Right lobe of liver (tissue), 4 donors: ENCODE measurements around the gene ANXA2.

ENCODE experiments used
- POLR2A ChIP-seq: fragments of 450-650 bp; IDR thresholded peaks from one replicate; pipeline ENCODE4 v1.6.1; 2017; ENCODE audit warnings: antibody characterized with exemption, mild to moderate bottlenecking
- TF ChIP-seq, protein P1 (sequence below), 4 donors: fragments of 200-600 bp in 3 of 4; fragments of 450-650 bp in 1 of 4; IDR thresholded peaks; one replicate each; pipeline versions ENCODE4 v1.5.1 to v1.8.0; 2016 to 2022; ENCODE audit warnings: antibody characterized with exemption in 4 of 4, mild to moderate bottlenecking in 2 of 4
- donor health status: DM: no; HTN: no; CAD: no.
- donor health status: DM: no; HTN: no; CAD: no.
- donor health status: DM: no; HTN: yes; CAD: no.

DNA sequence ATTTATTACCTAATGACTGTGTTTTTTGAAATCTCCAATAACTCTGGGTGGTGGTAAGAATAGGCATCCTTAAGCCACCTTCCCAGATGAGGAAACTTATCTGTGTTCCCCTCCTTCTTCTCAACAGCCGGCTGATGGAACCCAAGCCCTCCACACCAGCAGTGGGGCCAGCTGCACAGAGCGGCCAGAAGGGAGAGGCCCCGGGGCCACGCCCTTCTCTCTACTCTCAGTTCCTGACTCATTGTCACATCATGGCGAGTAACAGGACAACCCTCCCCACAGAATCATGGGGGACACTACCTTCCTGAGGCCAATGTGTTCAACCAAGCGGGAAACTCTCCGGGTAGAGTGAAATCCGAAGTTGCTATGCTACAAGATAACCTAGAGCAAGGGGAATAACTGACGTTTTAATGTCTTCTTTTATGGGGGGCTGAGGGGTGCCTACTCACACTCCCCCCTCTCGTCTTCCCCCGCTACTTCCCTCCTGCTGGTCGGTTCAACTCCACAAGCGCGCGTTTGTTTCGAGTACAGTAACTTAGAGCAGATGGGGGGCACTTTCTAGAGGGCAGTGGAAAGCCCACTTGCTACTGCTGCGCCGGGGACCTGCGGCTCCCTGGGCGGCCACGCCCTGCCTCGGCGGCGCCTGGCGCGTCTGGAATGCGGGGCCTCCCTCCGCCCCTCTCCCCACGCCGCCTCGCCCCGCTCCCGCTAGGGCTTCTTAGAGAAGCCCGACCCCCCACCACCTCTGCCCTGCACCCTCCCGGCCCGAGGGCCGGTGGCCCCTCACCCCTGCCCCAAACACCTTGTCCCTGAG is 621 bp downstream of the ANXA2 start:
- TF ChIP-seq, protein P1, sequence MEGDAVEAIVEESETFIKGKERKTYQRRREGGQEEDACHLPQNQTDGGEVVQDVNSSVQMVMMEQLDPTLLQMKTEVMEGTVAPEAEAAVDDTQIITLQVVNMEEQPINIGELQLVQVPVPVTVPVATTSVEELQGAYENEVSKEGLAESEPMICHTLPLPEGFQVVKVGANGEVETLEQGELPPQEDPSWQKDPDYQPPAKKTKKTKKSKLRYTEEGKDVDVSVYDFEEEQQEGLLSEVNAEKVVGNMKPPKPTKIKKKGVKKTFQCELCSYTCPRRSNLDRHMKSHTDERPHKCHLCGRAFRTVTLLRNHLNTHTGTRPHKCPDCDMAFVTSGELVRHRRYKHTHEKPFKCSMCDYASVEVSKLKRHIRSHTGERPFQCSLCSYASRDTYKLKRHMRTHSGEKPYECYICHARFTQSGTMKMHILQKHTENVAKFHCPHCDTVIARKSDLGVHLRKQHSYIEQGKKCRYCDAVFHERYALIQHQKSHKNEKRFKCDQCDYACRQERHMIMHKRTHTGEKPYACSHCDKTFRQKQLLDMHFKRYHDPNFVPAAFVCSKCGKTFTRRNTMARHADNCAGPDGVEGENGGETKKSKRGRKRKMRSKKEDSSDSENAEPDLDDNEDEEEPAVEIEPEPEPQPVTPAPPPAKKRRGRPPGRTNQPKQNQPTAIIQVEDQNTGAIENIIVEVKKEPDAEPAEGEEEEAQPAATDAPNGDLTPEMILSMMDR (IDR thresholded peaks at IDR 0.05) = no peak
- peak; percentile 41 for TF ChIP-seq POLR2A
